CD4-positive, alpha-beta T cell treated with Interferon gamma for 1 hour (primary cell): Measurements from ENCODE around the gene RASL10B.
"Not testable (repeated sequence)": the region's sequence is repeated elsewhere in the genome, so short reads cannot be mapped to it uniquely, and the experiment has no call there.

Source experiments
- DNase-seq: peaks from one replicate; pipeline ENCODE4 v3.0.0-alpha.2; 2020

RASL10B gene, protein sequence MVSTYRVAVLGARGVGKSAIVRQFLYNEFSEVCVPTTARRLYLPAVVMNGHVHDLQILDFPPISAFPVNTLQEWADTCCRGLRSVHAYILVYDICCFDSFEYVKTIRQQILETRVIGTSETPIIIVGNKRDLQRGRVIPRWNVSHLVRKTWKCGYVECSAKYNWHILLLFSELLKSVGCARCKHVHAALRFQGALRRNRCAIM

DNA sequence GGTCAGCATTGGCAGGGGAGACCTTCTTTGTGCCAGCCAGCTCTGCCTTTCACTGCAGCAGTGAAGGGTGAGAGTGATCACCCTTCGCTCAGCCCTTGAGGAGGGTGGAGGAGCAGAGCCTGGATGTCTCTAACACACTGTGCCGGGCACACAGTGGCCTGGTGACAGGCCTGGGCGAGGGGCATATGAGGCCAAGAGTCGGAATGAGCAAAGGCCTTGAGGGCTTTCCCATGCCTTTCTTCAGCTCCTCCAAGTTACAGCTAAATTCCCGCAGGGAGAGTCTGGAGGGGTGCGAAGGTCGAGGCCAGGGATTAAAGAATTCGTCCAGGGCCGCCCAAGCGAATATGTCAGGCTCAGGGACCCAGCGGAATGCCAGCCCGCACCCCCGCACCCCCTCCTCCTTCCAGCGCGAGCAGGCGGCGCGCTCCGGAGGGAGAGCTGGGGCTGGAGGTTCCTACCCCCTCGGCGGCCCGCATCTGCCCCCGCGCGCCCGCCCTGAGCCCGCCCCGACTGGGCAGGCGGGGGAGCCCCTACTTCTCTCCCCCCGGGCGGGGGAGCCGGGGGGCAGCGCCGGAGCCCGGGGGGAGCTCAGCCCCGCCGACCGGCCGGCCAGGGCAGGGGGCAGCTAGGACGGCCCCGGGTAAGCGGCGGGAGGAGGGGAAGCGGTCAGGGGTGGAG lies at the start of gene RASL10B:
Gene RASL10B, plus strand, starts transcription at position 401 of the 678 bp plus-strand sequence. CDS start 3,546 bp downstream, outside the sequence.
- DNase-seq: no peak

DNA sequence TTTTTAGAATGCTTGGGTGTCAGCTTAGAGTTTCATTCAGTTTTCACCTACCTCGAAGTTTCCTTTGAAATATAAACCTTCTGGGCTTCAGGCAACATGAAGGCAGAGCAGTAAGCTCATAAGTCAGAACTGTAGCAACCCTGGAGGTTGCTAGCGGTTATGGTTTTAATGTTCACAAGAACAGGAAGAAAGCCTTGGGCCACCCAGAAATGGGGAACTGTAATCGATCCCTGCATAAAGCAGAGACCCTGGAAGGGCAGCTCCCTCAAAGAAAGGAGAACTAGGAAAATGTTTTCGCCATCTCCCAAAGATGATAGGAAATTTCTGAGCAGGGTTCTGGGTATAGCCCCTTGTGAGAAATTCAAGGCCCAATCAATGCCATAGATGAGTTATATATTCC lies 47.8 kb upstream of the RASL10B start:
- no peak for DNase-seq

DNA sequence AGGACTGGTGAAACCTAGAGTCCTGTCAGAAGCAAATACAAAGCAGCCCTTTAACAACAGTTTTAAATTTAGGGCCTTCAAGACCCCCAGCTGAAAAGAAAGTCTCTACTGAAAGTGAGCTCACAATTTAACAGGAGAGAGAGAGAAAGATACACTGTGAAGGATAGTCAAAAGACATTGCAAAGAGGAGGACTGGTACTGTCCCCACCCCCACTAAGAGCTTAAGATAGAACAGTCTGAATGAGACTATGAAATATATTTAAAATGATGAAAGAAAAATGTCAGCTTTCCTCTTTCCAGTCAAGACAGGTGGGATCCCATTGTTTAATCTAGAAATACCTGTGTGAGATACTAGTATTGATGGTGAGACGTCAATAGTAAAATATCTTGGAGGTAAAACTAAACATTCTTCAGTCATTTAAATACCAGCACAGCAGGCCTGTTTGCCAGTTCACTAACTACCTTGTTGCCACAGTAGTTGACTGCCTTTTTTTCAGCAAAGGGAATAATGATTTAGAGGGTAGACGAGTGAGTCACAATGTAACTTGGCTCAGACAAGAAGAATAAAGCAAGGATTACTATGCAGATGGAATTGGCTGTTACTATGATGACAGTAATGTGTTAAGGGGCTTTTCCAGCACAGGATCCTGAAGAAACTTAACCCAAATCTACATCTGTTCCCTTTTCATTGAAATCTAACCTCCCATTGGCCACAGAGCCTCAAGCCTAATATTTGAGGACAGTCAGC lies 47.2 kb upstream of the RASL10B start:
- DNase-seq: no peak

DNA sequence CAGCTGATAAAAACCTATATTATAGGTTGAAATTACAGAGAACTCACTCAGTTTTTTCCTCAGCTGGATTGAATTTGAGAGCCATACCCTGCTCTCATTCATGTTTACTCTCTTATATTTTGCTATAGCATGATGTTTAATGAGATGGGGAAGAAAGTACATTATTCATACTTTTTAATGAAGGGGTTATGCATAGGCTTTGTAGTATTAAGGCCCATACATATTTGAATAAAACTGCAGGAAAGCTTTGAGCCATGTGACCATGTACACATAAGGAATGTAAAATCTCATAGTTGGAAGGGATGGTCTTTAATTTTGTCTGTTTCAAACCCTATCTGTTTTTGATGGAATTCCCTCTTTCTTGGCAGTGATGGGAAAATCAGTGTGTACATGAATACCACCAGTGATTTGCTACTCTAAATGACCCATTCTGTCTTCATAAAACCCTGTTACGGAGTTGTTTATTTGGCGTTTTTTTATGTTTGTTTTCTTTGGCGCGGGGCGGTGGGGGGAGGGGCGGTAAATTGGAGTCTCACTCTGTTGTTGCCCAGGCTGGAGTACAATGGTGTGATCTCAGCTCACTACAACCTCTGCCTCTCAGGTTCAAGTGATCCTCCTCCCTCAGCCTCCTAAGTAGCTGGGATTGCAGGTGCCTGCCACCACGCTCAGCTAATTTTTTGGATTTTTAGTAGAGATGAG lies 38.8 kb upstream of the RASL10B start:
- DNase-seq: no peak

DNA sequence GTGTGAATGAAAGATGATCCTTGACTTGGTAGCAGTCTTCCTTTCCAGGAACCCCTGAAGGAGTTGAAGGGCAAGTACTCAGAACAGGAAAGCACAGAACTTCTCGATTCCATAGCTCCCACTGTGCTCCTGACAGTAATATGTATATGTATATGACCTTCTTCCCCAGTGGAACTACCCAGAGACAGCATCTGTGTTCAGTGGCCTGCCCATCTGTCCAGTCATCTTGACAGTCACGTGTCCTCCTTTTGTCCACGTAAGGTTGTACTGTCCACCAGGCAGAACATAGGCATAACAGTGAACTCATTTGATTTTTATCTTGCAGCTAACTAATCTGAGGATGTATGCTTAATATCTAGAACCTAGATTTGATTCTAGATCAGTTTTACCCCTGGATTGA lies 37.8 kb upstream of the RASL10B start:
- DNase-seq: no peak

DNA sequence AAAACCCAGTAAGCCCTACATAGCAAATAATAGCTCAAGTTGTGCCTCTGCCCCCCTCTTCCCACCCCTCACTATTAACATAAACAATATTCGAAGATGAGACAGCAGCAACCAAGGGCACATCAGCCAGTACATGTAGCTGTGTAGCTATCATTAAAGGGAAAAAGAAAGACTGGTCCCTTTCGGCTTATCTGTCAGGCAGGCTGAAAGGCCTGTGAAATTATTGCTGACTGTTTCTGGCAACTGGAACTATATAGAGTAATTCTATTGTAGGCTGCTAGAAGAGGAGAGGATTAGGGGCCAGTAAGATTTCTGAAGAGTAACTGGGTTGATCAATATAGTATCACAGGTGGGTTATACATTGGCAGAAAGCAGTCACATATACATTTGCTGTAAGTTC lies 36.5 kb upstream of the RASL10B start:
- DNase-seq: no peak

DNA sequence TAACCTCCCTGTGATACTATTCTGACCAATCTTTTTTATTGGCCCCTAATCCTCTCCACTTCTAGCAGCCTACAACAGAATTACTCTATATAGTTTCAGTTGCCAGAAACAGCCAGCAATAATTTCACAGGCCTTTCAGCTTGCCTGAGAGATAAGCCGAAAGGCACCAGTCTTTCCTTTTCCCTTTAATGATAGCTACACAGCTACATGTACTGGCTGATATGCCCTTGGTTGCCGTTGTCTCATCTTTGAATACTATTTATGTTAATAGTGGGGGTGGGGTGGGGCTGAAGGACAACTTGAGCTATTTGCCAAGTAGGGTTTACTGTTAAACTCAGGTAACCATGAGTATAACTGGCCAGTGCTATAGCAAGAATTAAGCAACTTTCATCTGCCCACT lies 35.8 kb upstream of the RASL10B start:
- DNase-seq: no peak

DNA sequence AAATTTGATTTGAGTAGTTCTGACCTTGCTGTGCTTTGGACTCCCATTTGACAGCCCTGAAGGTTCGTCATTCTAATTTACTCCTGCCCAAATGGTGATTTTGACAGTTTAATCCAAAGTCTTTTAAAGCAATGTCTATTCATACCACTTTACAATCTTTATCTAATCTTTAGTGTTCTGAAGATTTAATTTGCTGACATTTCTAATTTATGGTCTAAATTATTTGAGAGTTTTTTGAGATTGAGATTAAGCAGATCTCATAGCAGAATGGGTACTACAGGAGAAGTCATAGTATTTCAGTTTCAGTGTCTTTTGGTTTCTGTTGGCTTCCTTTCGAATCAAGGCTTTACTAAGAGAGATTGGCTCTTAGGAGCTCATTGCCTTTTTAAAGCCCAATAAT lies 32.6 kb upstream of the RASL10B start:
- no peak for DNase-seq

DNA sequence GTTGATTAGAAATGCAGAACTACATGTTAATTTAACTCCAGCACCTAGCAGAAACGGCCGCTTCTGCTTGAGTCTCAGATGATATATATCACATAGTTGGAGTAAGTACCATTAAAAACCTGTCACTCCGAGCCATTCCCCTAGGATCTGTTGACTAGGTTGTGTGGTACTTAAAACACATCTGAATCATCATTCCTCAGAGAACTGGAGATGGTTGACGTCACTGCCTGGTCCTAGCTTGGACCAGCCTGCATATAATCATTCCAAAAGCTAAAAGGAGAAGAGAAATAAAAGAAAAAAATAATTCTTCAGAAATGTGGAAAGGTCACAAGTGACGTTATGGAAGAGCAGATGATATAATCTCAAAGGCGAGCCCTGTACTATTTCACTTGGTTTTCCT lies 31.3 kb upstream of the RASL10B start:
- DNase-seq: no peak

DNA sequence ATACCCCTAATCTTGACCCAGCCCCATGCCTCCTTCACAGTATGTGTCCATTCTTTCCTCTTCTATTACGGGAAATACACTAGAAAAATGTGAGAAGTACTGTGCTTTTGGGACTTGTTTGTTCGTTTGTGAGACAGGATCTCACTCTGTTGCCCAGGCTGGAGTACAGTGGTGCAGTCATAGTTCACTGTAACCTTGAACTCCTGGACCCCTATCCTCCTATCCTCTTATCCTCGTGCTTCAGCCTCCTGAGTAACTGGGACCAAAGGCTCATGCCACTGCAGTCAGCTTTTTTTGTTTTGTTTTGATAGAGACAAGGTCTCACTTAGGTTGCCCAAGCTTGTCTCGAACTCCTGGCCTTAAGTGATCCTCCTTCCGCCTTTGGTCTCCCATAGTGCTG lies 29.9 kb upstream of the RASL10B start:
- no peak for DNase-seq

DNA sequence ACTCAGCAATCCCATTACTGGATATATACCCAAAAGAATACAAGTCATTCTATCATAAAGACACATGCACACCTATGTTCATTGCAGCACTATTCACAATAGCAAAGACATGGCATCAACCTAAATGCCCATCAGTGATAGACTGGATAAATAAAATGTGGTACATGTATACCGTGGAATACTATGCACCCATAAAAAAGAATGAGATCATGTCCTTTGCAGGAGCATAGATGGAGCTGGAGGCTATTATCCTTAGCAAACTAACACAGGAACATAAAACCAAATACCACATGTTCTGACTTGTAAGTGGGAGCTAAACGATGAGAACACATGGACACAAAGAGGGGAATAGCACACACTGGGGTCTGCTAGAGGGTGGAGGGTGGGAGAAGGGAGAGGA lies 28.1 kb upstream of the RASL10B start:
- not testable (repeated sequence) for DNase-seq

DNA sequence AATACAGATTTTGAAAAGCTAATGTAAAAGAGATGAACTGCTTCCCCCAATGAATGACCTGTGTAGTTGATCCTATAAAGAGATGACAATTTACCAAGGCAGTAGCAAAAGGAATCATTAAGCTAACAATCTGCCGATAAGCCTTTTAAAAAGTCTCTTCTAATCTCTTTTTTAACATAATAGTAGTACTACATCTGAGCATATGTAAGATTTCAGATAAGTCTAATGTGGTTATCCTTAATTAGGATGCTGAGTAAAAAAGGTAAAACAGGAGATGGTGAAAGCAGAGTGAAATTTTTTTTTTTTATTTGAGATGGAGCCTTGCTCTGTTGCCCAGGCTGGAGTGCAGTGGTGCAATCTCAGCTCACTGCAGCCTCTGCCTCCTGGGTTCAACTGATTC lies 26.2 kb upstream of the RASL10B start:
- no peak for DNase-seq

DNA sequence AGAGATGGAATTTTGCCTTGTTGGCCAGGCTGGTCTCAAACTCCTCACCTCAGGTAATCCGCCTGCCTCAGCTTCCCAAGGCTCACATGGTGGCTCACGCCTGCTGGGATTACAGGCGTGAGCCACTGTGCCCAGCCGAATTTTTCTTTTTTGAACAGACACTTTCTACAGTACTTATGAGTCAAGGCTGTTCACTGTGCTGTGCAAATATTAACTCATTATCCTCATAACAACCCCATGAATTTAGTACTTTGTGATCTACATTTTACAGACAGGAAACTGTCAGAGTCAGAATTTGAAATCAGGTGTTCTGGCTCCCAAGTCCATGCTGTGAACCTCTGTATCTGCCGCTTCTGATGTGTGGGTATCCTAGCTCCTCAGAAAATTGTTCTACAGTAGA lies 25.7 kb upstream of the RASL10B start:
- no peak for DNase-seq

DNA sequence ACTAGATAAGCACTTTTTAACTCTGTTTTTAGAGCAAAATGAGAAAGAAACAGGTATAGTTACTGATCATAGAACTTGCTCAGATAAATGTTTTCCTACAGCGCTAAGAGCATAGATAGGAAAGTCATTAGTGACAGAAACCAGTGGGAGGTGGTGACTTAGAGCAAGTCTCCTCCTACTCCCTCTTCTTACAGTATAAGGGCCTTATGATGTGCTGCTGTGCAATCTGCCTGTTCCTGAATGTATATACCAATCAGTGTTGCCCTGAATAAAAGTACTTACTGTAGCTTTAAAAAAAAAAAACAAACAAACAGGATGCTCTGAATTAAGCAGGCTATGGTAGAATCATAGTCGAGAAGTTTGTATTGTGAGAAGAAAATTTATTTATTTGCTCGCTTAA lies 23.3 kb upstream of the RASL10B start:
- DNase-seq: no peak

DNA sequence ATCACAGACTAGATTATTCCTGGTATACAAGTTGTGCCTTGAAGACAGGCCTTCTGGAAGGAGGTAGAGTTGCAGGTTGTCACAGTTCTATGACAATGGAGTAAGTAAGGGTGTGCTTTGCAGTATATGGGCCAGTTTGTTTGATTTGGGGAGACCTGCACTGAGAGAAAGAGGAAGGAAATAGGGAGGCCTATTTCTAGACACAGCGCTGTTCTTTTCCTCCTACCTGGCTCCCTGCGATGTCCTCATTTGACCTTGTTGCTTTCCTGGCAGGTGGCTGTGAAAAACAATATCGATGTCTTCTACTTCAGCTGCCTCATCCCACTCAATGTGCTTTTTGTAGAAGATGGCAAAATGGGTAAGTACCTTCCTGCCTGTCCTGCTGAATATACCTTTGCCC lies 22.5 kb upstream of the RASL10B start:
- DNase-seq: no peak

DNA sequence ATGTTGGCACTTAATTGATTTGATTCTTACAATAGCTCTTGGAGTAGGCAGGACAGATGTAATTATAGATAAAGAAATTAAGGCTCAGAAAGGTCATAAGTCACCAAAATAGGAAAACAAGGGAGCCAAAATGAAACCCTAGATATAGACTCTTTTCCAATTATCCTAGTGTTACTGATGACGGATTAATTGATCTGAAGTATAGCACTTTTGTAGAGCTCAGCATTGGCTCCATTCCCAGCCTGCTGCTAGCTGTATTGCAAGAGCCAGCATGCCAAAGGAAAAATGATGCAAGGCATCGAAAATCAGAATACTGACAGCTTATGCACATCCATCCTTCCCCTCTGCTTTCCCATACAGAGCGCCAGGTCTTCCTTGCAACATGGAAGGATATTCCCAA lies 21.6 kb upstream of the RASL10B start:
- no peak for DNase-seq

DNA sequence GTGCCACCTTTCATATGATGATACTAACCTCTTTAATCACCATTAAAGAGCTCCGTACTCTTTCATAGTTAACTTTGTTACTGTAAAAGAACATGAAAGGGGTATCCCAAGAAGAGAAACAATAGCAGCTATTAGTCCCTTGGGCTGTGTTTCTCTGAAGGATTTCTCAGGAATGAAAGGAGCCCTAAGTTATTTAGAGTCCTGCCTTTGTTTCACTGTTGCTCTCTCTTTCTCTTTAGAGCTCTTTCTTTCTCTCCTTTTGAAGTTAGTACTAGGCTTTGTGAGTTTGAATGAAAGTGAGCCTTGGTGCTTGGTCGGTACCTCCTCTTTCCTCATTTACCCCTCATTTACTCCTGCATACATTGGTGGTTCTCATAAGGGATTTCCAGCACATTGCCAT lies 20.5 kb upstream of the RASL10B start:
- DNase-seq: no peak

DNA sequence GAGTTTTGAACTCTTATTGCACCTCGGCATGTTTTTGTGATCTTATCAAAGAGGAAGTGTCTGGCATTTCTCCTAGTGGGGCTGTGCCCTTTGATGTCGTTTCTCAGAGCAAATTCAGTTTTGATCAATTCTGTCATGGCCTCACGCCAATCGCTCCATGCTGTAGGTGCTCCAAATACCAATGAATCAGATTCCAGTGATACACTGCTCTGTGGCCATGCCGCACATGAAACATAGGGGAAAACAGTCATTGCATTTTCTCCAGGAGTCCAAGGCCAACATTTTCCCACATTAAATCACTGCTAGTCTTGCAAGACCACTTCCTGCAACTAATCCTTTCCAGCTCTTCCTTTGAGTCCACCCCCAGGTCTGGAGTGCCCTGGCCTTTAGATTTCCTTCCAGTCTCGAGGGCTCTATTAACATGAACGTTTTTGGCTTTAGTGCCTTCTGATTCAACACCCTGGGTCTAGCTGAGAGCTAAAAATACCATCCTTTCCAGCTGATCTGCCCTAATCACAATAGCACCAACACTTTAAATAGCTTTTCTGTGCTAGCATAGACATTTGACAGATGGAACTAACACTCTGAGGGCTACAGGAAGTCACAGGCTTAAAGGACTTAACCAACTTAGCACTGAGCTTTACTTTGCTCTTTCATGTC lies 18.2 kb upstream of the RASL10B start:
- no peak for DNase-seq

DNA sequence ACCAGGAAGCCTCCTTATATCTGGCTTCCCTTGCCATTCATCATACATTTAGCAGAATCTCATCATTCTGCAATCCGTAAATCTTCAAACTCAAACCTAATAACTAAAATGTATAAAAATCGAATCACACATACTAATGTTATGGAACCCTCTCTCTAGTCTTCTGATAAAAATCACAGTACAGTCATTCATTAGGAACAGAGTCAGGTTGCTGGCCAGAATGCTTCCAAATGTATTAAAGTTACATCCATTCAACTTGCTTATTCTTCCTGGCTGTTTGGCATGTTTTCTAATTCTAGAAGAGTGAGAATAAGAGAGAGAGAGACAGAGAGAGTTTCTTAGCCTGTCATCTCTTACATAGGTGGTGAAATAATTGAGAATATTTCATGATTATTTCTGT lies 16.5 kb upstream of the RASL10B start:
- no peak for DNase-seq

DNA sequence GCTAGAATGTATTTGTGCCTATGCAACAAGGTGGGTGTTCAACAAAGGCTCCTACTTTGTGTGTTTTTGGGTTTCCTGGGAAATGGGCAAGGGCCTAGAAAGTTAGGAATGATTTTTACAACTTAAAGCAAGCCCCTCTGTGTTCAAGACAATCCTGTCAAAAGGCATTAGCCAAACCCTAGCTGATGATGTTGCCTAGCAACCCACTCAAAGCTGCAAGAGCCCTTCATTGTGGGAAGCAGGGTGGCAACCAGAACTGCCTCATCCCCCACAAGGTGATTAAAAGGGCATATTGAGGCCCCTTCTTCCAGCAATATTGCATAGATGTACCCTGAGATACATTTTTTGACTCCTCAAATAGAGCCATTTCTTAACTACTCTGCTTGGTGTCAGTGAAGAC lies 16.0 kb upstream of the RASL10B start:
- no peak for DNase-seq

DNA sequence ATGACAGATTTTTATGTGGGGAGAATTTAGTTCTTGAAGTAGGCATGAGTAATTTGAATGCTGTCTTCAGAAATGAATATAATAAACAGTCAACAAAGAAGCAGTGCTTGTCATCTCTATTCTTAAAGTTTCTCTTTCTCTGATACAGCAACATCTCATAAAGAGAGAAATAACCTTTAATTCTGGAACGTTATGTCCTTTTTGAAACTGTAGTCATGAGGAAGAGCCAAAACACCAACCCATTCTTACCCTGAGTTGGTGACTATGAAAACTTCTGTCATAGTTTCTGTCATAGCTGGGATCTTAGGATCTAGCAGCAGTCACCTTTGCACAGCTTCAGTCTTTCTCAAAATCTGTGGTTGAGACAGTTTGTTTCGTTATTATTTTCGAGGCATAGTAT lies 15.3 kb upstream of the RASL10B start:
- DNase-seq: no peak

DNA sequence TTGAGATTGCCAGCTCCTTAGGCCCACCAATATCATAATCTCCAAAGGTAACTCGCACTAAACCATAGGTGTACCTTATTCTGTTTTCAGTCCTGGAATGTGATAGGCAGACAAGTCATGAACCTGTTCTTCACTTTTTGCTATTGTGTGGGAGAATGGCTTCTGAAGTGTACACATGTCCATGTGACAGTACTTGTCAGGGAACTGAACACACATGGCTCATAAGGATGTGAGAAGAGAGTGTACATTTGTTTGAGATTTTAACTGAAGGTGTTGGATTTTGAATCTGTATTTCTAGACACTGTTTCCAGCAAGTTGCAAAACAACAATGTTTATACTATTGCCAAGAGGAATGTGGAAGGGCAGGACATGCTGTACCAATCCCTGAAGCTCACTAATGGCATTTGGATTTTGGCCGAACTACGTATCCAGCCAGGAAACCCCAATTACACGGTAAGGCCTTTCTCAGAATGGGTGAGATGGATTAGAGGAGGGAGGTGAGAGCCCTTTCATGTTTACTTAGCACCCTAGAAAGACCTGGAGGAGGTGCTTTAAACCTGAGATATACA lies 14.5 kb upstream of the RASL10B start:
- DNase-seq: no peak

DNA sequence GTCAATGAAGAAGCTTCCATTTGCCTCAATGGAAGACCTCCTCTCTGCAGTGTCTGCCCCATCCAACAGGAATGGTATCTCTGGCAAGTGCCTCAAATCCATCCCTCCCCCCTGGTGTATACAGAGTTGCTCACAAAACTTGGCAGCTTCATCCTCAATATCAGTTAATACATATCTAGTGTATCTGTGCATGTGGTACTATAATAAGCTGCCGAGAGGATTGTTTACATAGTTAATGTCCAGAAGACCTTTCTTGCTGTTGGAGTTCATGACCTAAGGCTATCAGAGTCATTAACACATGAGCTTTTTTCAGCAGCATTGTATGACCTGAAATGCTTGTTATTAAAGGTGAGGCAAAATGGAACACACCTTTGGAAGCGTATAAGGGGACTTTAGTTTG lies 14.0 kb upstream of the RASL10B start:
- DNase-seq: no peak
